ENCODE measurements around the gene OR52R1. TPM values are rescaled to one million over a fixed set of nuclear protein-coding genes. Genes with fewer than 3 reads are reported as not detected.

Gene OR52R1
- total and polyA plus RNA-seq, 2 donors (not counting 1 experiment from before 2014, with no cell fraction given), result not detected

- CTCF ChIA-PET, result no interaction called here
- 17% methylated on average over 2 of the region's 2 CpGs for WGBS (ENCODE audit: insufficient coverage)
- H3K4me1 Mint-ChIP-seq, result no peaks in the 10 kb centered on the region
- H3K9me3 Mint-ChIP-seq (ENCODE audit: insufficient read depth), result no peaks in the 10 kb centered on the region
- POLR2A ChIA-PET, result no interaction called here
- Histone ChIP-seq H3K4me2 (replicated peaks; ENCODE audit: low read depth, low read length, poor library complexity, severe bottlenecking) (no peak overlapping the region), H3K4me1 (ENCODE audit: control insufficient read depth in 2 of 2, insufficient read depth in 2 of 2, low read length in 2 of 2) (no peaks in the 10 kb centered on the region), H3K36me3 (replicated peaks in 1 of 2; ENCODE audit: control extremely low read depth in 1 of 2, control insufficient read depth in 1 of 2, extremely low read depth in 1 of 2, insufficient read depth in 2 of 2, low read length in 1 of 2) (no peaks in the 10 kb centered on the region), H3K79me2 (ENCODE audit: control insufficient read depth, insufficient read depth, low read length) (no peaks in the 10 kb centered on the region), H4K20me1 (ENCODE audit: control insufficient read depth, insufficient read depth, low read length, poor library complexity, severe bottlenecking) (no peaks in the 10 kb centered on the region), H3K9ac (ENCODE audit: low read length) (no peak overlapping the region), H2AFZ (ENCODE audit: insufficient read depth, low read depth, low read length, poor library complexity, severe bottlenecking) (no peak overlapping the region), H3K27me3 (replicated peaks in 1 of 4; ENCODE audit: control extremely low read depth in 1 of 4, control insufficient read depth in 3 of 4, insufficient read depth in 4 of 4, low read length in 3 of 4) (no peaks in the 10 kb centered on the region), H3K4me3 (ENCODE audit: control extremely low read depth in 1 of 5, extremely low read depth in 1 of 5, insufficient read depth in 1 of 5, low read depth in 2 of 5, low read length in 4 of 5) (no peak overlapping the region), H3K27ac (ENCODE audit: low read length in 2 of 2) (no peak overlapping the region), H3K9me3 (ENCODE audit: control extremely low read depth in 1 of 3, control insufficient read depth in 2 of 3, insufficient read depth in 1 of 3, low read length in 2 of 3) (no peaks in the 10 kb centered on the region)
- H3K27ac Mint-ChIP-seq, result no peak overlapping the region
- no peak overlapping the region for H3K4me3 Mint-ChIP-seq
- intact Hi-C loops (cut with micrococcal nuclease), result no loop called here
- TF ChIP-seq, protein P1, sequence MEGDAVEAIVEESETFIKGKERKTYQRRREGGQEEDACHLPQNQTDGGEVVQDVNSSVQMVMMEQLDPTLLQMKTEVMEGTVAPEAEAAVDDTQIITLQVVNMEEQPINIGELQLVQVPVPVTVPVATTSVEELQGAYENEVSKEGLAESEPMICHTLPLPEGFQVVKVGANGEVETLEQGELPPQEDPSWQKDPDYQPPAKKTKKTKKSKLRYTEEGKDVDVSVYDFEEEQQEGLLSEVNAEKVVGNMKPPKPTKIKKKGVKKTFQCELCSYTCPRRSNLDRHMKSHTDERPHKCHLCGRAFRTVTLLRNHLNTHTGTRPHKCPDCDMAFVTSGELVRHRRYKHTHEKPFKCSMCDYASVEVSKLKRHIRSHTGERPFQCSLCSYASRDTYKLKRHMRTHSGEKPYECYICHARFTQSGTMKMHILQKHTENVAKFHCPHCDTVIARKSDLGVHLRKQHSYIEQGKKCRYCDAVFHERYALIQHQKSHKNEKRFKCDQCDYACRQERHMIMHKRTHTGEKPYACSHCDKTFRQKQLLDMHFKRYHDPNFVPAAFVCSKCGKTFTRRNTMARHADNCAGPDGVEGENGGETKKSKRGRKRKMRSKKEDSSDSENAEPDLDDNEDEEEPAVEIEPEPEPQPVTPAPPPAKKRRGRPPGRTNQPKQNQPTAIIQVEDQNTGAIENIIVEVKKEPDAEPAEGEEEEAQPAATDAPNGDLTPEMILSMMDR (IDR thresholded peaks at IDR 0.05), result no peak
- no peak for TF ChIP-seq EZH2 (IDR thresholded peaks at IDR 0.05; ENCODE audit: borderline replicate concordance, insufficient read depth, low read depth, low read length, poor library complexity, severe bottlenecking)
- H3K27me3 Mint-ChIP-seq, result peaks cover 5% of the 10 kb centered on the region
- no peak for DNase-seq
- no peak for ATAC-seq (ENCODE audit: low read depth)
Measured at GRCh38 chr11:4830909-4831308, 26.7 kb upstream of the OR52R1 start.

DNA sequence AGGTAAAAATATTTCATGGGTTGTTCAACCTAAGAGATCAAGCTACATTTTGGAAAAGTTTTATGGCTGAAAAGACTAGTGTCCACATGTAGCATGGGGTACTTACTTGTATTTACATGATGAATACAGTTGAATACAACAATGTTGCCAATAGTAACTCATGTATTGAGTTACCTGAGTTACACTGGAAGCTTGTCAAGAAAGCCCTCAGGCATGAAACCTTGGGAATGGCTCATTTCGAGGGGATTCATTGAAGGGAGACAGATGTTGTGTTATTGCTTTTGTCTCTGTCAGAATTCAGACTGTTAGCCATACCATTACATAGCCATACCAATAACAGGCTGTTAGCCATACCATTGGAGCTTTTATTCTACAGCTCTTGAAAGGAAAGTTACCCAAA lies 26.2 kb upstream of the OR52R1 start:
- Histone ChIP-seq H3K4me1 (ENCODE audit: control insufficient read depth in 2 of 2, insufficient read depth in 2 of 2, low read length in 2 of 2) (no peaks in the 10 kb centered on the region), H3K79me2 (ENCODE audit: control insufficient read depth, insufficient read depth, low read length) (no peaks in the 10 kb centered on the region), H3K9ac (ENCODE audit: low read length) (no peak overlapping the region), H3K36me3 (replicated peaks in 1 of 2; ENCODE audit: control extremely low read depth in 1 of 2, control insufficient read depth in 1 of 2, extremely low read depth in 1 of 2, insufficient read depth in 2 of 2, low read length in 1 of 2) (no peaks in the 10 kb centered on the region), H2AFZ (ENCODE audit: insufficient read depth, low read depth, low read length, poor library complexity, severe bottlenecking) (no peak overlapping the region), H3K4me2 (replicated peaks; ENCODE audit: low read depth, low read length, poor library complexity, severe bottlenecking) (no peak overlapping the region), H3K4me3 (ENCODE audit: control extremely low read depth in 1 of 5, extremely low read depth in 1 of 5, insufficient read depth in 1 of 5, low read depth in 2 of 5, low read length in 4 of 5) (no peak overlapping the region), H3K27me3 (replicated peaks in 1 of 4; ENCODE audit: control extremely low read depth in 1 of 4, control insufficient read depth in 3 of 4, insufficient read depth in 4 of 4, low read length in 3 of 4) (no peaks in the 10 kb centered on the region), H3K9me3 (ENCODE audit: control extremely low read depth in 1 of 3, control insufficient read depth in 2 of 3, insufficient read depth in 1 of 3, low read length in 2 of 3) (no peaks in the 10 kb centered on the region), H4K20me1 (ENCODE audit: control insufficient read depth, insufficient read depth, low read length, poor library complexity, severe bottlenecking) (no peaks in the 10 kb centered on the region), H3K27ac (ENCODE audit: low read length in 2 of 2) (no peak overlapping the region)
- POLR2A ChIA-PET, result no interaction called here
- WGBS (ENCODE audit: insufficient coverage), result no CpG with 5 or more reads among the region's 1 CpG
- intact Hi-C loops (cut with micrococcal nuclease), result no loop called here
- Mint-ChIP-seq H3K4me3 (no peak overlapping the region), H3K9me3 (ENCODE audit: insufficient read depth) (no peaks in the 10 kb centered on the region), H3K27ac (no peak overlapping the region), H3K27me3 (peaks cover 9% of the 10 kb centered on the region), H3K4me1 (no peaks in the 10 kb centered on the region)
- no peak for TF ChIP-seq EZH2 (IDR thresholded peaks at IDR 0.05; ENCODE audit: borderline replicate concordance, insufficient read depth, low read depth, low read length, poor library complexity, severe bottlenecking)
- TF ChIP-seq, protein P1 (IDR thresholded peaks at IDR 0.05), result no peak
- DNase-seq (no peak), ATAC-seq (ENCODE audit: low read depth) (no peak)
- CTCF ChIA-PET, result no interaction called here
